ENCODE data around the gene BTN1A1.

The BTN1A1 gene

GRCh38 chr6:26530203-26530602, 30.1 kb downstream of the BTN1A1 start:
- TF ChIP-seq EZH2phosphoT487 (IDR thresholded peaks at IDR 0.05; ENCODE audit: low read length): no peak
- no peak for TF ChIP-seq EZH2 (optimal IDR thresholded peaks at IDR 0.05; ENCODE audit: low read depth, low read length)
- TF ChIP-seq, protein P1, sequence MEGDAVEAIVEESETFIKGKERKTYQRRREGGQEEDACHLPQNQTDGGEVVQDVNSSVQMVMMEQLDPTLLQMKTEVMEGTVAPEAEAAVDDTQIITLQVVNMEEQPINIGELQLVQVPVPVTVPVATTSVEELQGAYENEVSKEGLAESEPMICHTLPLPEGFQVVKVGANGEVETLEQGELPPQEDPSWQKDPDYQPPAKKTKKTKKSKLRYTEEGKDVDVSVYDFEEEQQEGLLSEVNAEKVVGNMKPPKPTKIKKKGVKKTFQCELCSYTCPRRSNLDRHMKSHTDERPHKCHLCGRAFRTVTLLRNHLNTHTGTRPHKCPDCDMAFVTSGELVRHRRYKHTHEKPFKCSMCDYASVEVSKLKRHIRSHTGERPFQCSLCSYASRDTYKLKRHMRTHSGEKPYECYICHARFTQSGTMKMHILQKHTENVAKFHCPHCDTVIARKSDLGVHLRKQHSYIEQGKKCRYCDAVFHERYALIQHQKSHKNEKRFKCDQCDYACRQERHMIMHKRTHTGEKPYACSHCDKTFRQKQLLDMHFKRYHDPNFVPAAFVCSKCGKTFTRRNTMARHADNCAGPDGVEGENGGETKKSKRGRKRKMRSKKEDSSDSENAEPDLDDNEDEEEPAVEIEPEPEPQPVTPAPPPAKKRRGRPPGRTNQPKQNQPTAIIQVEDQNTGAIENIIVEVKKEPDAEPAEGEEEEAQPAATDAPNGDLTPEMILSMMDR (IDR thresholded peaks at IDR 0.05; ENCODE audit: low read length): no peak
- H3K36me3 ChIP-seq (replicated peaks; ENCODE audit: insufficient read depth, low read length): no peaks in the 10 kb centered on the region
- no peak overlapping the region for H3K27ac ChIP-seq (ENCODE audit: low read length)
- no peak overlapping the region for H3K4me2 ChIP-seq (ENCODE audit: low read depth, low read length)
- no peak for DNase-seq
- H3K4me1 ChIP-seq (ENCODE audit: low read length): peaks cover 19% of the 10 kb centered on the region
- H3K9me2 ChIP-seq (replicated peaks; ENCODE audit: insufficient read depth, low read length): no peaks in the 10 kb centered on the region
- H3K9ac ChIP-seq (ENCODE audit: low read length): no peak overlapping the region
- H3K9me3 ChIP-seq (replicated peaks; ENCODE audit: insufficient read depth, low read length): no peaks in the 10 kb centered on the region
- no peaks in the 10 kb centered on the region for H3K27me3 ChIP-seq (replicated peaks; ENCODE audit: insufficient read depth, low read length)
- no peak overlapping the region for H3K4me3 ChIP-seq (ENCODE audit: low read length)
- peaks cover 27% of the 10 kb centered on the region for H3F3A ChIP-seq (ENCODE audit: insufficient read depth, low read length)
- no peaks in the 10 kb centered on the region for H4K20me1 ChIP-seq (ENCODE audit: insufficient read depth, low read length)
- no peaks in the 10 kb centered on the region for H3K79me2 ChIP-seq (ENCODE audit: low read length)
- no peak overlapping the region for H2AFZ ChIP-seq (ENCODE audit: low read length)

- Histone ChIP-seq H3K4me3 (ENCODE audit: low read length) (peak overlapping the region; percentile 81; the same call in 1 of the 2 replicates), H3K27me3 (replicated peaks; ENCODE audit: insufficient read depth, low read length) (no peaks in the 10 kb centered on the region), H3K4me2 (ENCODE audit: low read depth, low read length) (peak overlapping the region; percentile 65), H3K27ac (ENCODE audit: low read length) (peak overlapping the region; percentile 82; the same call in 1 of the 2 replicates), H3K9me3 (replicated peaks; ENCODE audit: insufficient read depth, low read length) (no peaks in the 10 kb centered on the region), H4K20me1 (ENCODE audit: insufficient read depth, low read length) (no peaks in the 10 kb centered on the region), H3K4me1 (ENCODE audit: low read length) (peaks cover 31% of the 10 kb centered on the region), H3K79me2 (ENCODE audit: low read length) (no peaks in the 10 kb centered on the region), H3K36me3 (replicated peaks; ENCODE audit: insufficient read depth, low read length) (no peaks in the 10 kb centered on the region), H3K9ac (ENCODE audit: low read length) (no peak overlapping the region; the same call in 1 of the 2 replicates), H2AFZ (ENCODE audit: low read length) (peak overlapping the region; percentile 20), H3F3A (ENCODE audit: insufficient read depth, low read length) (peaks cover 43% of the 10 kb centered on the region), H3K9me2 (replicated peaks; ENCODE audit: insufficient read depth, low read length) (no peaks in the 10 kb centered on the region)
- TF ChIP-seq EZH2 (optimal IDR thresholded peaks at IDR 0.05; ENCODE audit: low read depth, low read length) (no peak), EZH2phosphoT487 (IDR thresholded peaks at IDR 0.05; ENCODE audit: low read length) (no peak)
- TF ChIP-seq, protein P1 (IDR thresholded peaks at IDR 0.05; ENCODE audit: low read length): no peak
- DNase-seq: no peak
Measured at GRCh38 chr6:26531897-26532296, 31.8 kb downstream of the BTN1A1 start.

GRCh38 chr6:26532699-26533531, 32.8 kb downstream of the BTN1A1 start:
- TF ChIP-seq EZH2phosphoT487 (IDR thresholded peaks at IDR 0.05; ENCODE audit: low read length) (no peak), EZH2 (optimal IDR thresholded peaks at IDR 0.05; ENCODE audit: low read depth, low read length) (no peak)
- TF ChIP-seq, protein P1 (IDR thresholded peaks at IDR 0.05; ENCODE audit: low read length): no peak
- DNase-seq: peak; percentile 90
- peak overlapping the region; percentile 85 for H2AFZ ChIP-seq (ENCODE audit: low read length)
- H4K20me1 ChIP-seq (ENCODE audit: insufficient read depth, low read length): no peaks in the 10 kb centered on the region
- H3K4me2 ChIP-seq (ENCODE audit: low read depth, low read length): peak overlapping the region; percentile 65
- peak overlapping the region; percentile 82 for H3K27ac ChIP-seq (ENCODE audit: low read length)
- H3K79me2 ChIP-seq (ENCODE audit: low read length): no peaks in the 10 kb centered on the region
- H3K9me2 ChIP-seq (replicated peaks; ENCODE audit: insufficient read depth, low read length): no peaks in the 10 kb centered on the region
- peaks cover 31% of the 10 kb centered on the region for H3K4me1 ChIP-seq (ENCODE audit: low read length)
- no peaks in the 10 kb centered on the region for H3K9me3 ChIP-seq (replicated peaks; ENCODE audit: insufficient read depth, low read length)
- H3K9ac ChIP-seq (ENCODE audit: low read length): peak overlapping the region; percentile 71
- H3F3A ChIP-seq (ENCODE audit: insufficient read depth, low read length): peaks cover 52% of the 10 kb centered on the region
- H3K36me3 ChIP-seq (replicated peaks; ENCODE audit: insufficient read depth, low read length): no peaks in the 10 kb centered on the region
- H3K4me3 ChIP-seq (ENCODE audit: low read length): peak overlapping the region; percentile 81
- H3K27me3 ChIP-seq (replicated peaks; ENCODE audit: insufficient read depth, low read length): no peaks in the 10 kb centered on the region

Data from MM.1S (cell line).